Lower leg skin (tissue), 4 donors: ENCODE data around the gene LKAAEAR1. TPM values are rescaled to one million over a fixed set of nuclear protein-coding genes. Genes with fewer than 3 reads are reported as not detected.

Experiments
- DNase-seq, 2 donors: peaks; one replicate each; pipeline ENCODE4 v3.0.0-alpha.2; 2019; ENCODE audit warnings: low spot score in 2 of 2
- H3K4me3 ChIP-seq: fragments of 200-600 bp; sonication (generic); 2 replicates; pipeline ENCODE4 v1.5.1; 2017; ENCODE audit warnings: mild to moderate bottlenecking, low read depth; ENCODE audit not compliant: poor library complexity, severe bottlenecking
- CTCF ChIP-seq, 3 donors: fragments of 450-650 bp; IDR thresholded peaks; one replicate each; pipeline ENCODE4 v1.5.1; 2016; ENCODE audit warnings: antibody characterized with exemption in 3 of 3, mild to moderate bottlenecking in 3 of 3, moderate library complexity in 2 of 3
- POLR2A ChIP-seq, 2 donors: fragments of 450-650 bp; IDR thresholded peaks; one replicate each; pipeline ENCODE4 v1.6.1; 2016 to 2017; ENCODE audit warnings: antibody characterized with exemption in 2 of 2, mild to moderate bottlenecking in 1 of 2, moderate library complexity in 1 of 2
- WGBS, 2 donors: methylation state at CpG; one replicate each; pipeline ENCODE4 v1.1.5; 2018; 5-methylcytosine and 5-hydroxymethylcytosine counted together
- intact Hi-C: fragments of 100-400 bp; cut with DNase I; formaldehyde crosslinking; loops from one replicate; pipeline ENCODE4 v1.15.0; 2023; ENCODE audit warnings: low total_unique reads
- total RNA-seq, 4 donors: library from RNA; depleted of rRNA; stranded (reverse); fragments of >200 nt; gene quantifications; one replicate each; pipeline ENCODE4 v1.1.0, GENCODE V29; 2016

LKAAEAR1 gene
- total RNA-seq, 4 donors from 2014 or later, result 0.91 TPM; not detected in 3

GRCh38 chr20:64099086-64099786 is 15.0 kb upstream of the LKAAEAR1 start:
- intact Hi-C loops, result no loop called here
- H3K4me3 ChIP-seq, result no peak overlapping the region
- no peak for DNase-seq
- TF ChIP-seq CTCF (IDR thresholded peaks at IDR 0.05) (no peak), POLR2A (IDR thresholded peaks at IDR 0.05) (no peak)
- 83 to 84% methylated on average over 13 to 16 of the region's 21 CpGs for WGBS, 2 donors

GRCh38 chr20:64098471-64099013 is 14.3 kb upstream of the LKAAEAR1 start:
- DNase-seq, result no peak
- WGBS, 2 donors, result 93 to 96% methylated on average over 24 to 28 of the region's 28 CpGs
- intact Hi-C loops, result no loop called here
- H3K4me3 ChIP-seq, result no peak overlapping the region
- TF ChIP-seq POLR2A (IDR thresholded peaks at IDR 0.05) (no peak), CTCF (IDR thresholded peaks at IDR 0.05) (no peak)

- no peak for TF ChIP-seq POLR2A (IDR thresholded peaks at IDR 0.05)
- TF ChIP-seq CTCF (IDR thresholded peaks at IDR 0.05), result no peak
- intact Hi-C loops, result no loop called here
- 84 to 93% methylated on average over 6 of the region's 6 CpGs for WGBS, 2 donors
- DNase-seq, result no peak
- H3K4me3 ChIP-seq, result no peak overlapping the region
Observed at GRCh38 chr20:64096535-64096934, 12.3 kb upstream of the LKAAEAR1 start.

GRCh38 chr20:64095927-64096326 is 11.7 kb upstream of the LKAAEAR1 start:
- no peak for DNase-seq
- TF ChIP-seq POLR2A (IDR thresholded peaks at IDR 0.05), result no peak
- no peak for TF ChIP-seq CTCF (IDR thresholded peaks at IDR 0.05)
- intact Hi-C loops, result no loop called here
- WGBS, 2 donors, result 50 to 66% methylated on average over 11 of the region's 11 CpGs
- no peak overlapping the region for H3K4me3 ChIP-seq

GRCh38 chr20:64095455-64095854 is 11.3 kb upstream of the LKAAEAR1 start:
- intact Hi-C loops, result no loop called here
- TF ChIP-seq CTCF (IDR thresholded peaks at IDR 0.05) (no peak), POLR2A (IDR thresholded peaks at IDR 0.05) (no peak)
- no peak for DNase-seq
- H3K4me3 ChIP-seq, result no peak overlapping the region
- 64 to 80% methylated on average over 4 of the region's 4 CpGs for WGBS, 2 donors
